ENCODE results near the gene B4GALT2.

B4GALT2 gene

GRCh38 chr1:44002165-44002564, 23.2 kb downstream of the B4GALT2 start:
- no peak for TF ChIP-seq CTCF (IDR thresholded peaks at IDR 0.05; ENCODE audit: low read length, missing control alignments)
- no peak overlapping the region for H3K4me3 ChIP-seq (replicated peaks; ENCODE audit: low read depth, low read length)
- DNase-seq (ENCODE audit: low read depth): no peak

- peak; percentile 24 for TF ChIP-seq CTCF (IDR thresholded peaks at IDR 0.05; ENCODE audit: low read length, missing control alignments)
- no peak for DNase-seq (ENCODE audit: low read depth)
- H3K4me3 ChIP-seq (replicated peaks; ENCODE audit: low read depth, low read length): no peak overlapping the region
Measured at GRCh38 chr1:44002606-44003157, 23.7 kb downstream of the B4GALT2 start.

- no peak for DNase-seq (ENCODE audit: low read depth)
- H3K4me3 ChIP-seq (replicated peaks; ENCODE audit: low read depth, low read length): no peak overlapping the region
- no peak for TF ChIP-seq CTCF (IDR thresholded peaks at IDR 0.05; ENCODE audit: low read length, missing control alignments)
Measured at GRCh38 chr1:44008259-44008658, 29.2 kb downstream of the B4GALT2 start.

GRCh38 chr1:44010935-44011471, 32.0 kb downstream of the B4GALT2 start:
- H3K4me3 ChIP-seq (replicated peaks; ENCODE audit: low read depth, low read length): no peak overlapping the region
- DNase-seq (ENCODE audit: low read depth): no peak
- no peak for TF ChIP-seq CTCF (IDR thresholded peaks at IDR 0.05; ENCODE audit: low read length, missing control alignments)

GRCh38 chr1:44012404-44012803, 33.4 kb downstream of the B4GALT2 start:
- no peak overlapping the region for H3K4me3 ChIP-seq (replicated peaks; ENCODE audit: low read depth, low read length)
- DNase-seq (ENCODE audit: low read depth): no peak
- no peak for TF ChIP-seq CTCF (IDR thresholded peaks at IDR 0.05; ENCODE audit: low read length, missing control alignments)

GRCh38 chr1:44012941-44013609, 34.1 kb downstream of the B4GALT2 start:
- H3K4me3 ChIP-seq (replicated peaks; ENCODE audit: low read depth, low read length): no peak overlapping the region
- no peak for TF ChIP-seq CTCF (IDR thresholded peaks at IDR 0.05; ENCODE audit: low read length, missing control alignments)
- no peak for DNase-seq (ENCODE audit: low read depth)

GRCh38 chr1:44013949-44014348, 34.9 kb downstream of the B4GALT2 start:
- no peak for TF ChIP-seq CTCF (IDR thresholded peaks at IDR 0.05; ENCODE audit: low read length, missing control alignments)
- no peak for DNase-seq (ENCODE audit: low read depth)
- H3K4me3 ChIP-seq (replicated peaks; ENCODE audit: low read depth, low read length): no peak overlapping the region

Measured in fibroblast of pulmonary artery (primary cell).